Fibroblast of lung (primary cell): ENCODE measurements around the gene SFTPB. TPM values are rescaled to one million over a fixed set of nuclear protein-coding genes. Genes with fewer than 3 reads are reported as not detected.

Experiments
- DNase-seq, 2 donors: peaks; one replicate each; pipeline versions ENCODE4 v3.0.0 to v3.0.0-alpha.2; 2010; ENCODE audit warnings: low read depth in 2 of 2
- H2AFZ ChIP-seq: 2 replicates; pipeline ENCODE4 v1.5.1; 2012; ENCODE audit warnings: low read length, control low read depth, inconsistent platforms
- H3K27ac ChIP-seq: 2 replicates; pipeline ENCODE4 v1.5.1; 2011; ENCODE audit warnings: low read length, control low read depth; ENCODE audit not compliant: insufficient read depth
- H3K27me3 ChIP-seq: 2 replicates; pipeline ENCODE4 v1.5.1; 2011; ENCODE audit warnings: mild to moderate bottlenecking, low read length; ENCODE audit not compliant: control insufficient read depth, insufficient read depth
- H3K36me3 ChIP-seq: 2 replicates; pipeline ENCODE4 v1.5.1; 2011; ENCODE audit warnings: low read length; ENCODE audit not compliant: control insufficient read depth, insufficient read depth
- H3K4me1 ChIP-seq: 2 replicates; pipeline ENCODE4 v1.5.1; 2011; ENCODE audit warnings: low read length; ENCODE audit not compliant: control insufficient read depth, insufficient read depth; ENCODE audit errors: extremely low read depth
- H3K4me2 ChIP-seq: 2 replicates; pipeline ENCODE4 v1.5.1; 2011; ENCODE audit warnings: low read length, control low read depth; ENCODE audit not compliant: insufficient read depth; ENCODE audit errors: extremely low read depth
- H3K4me3 ChIP-seq, 4 experiments: fragments of 200-600 bp in 1 of 4; sonication (generic) in 1 of 4; replicated peaks in 1 of 4; 2 replicates each; pipeline ENCODE4 v1.5.1; 2011 to 2016; ENCODE audit warnings: low read length in 4 of 4, low read depth in 3 of 4, mild to moderate bottlenecking in 3 of 4, control low read depth in 2 of 4, inconsistent platforms in 1 of 4, mixed read lengths in 1 of 4; ENCODE audit not compliant: insufficient read depth in 1 of 4; ENCODE audit errors: control extremely low read depth in 1 of 4
- H3K79me2 ChIP-seq: 2 replicates; pipeline ENCODE4 v1.5.1; 2012; ENCODE audit warnings: mild to moderate bottlenecking, low read length, inconsistent platforms; ENCODE audit not compliant: control insufficient read depth, insufficient read depth
- H3K9ac ChIP-seq: 2 replicates; pipeline ENCODE4 v1.5.1; 2011; ENCODE audit warnings: mild to moderate bottlenecking, low read length, control low read depth; ENCODE audit not compliant: insufficient read depth
- H3K9me3 ChIP-seq: 2 replicates; pipeline ENCODE4 v1.5.1; 2012; ENCODE audit warnings: low read depth, low read length; ENCODE audit not compliant: control insufficient read depth, insufficient read depth
- H4K20me1 ChIP-seq: 2 replicates; pipeline ENCODE4 v1.5.1; 2011; ENCODE audit warnings: low read length; ENCODE audit not compliant: control insufficient read depth, insufficient read depth; ENCODE audit errors: extremely low read depth
- CTCF ChIP-seq, 2 donors: IDR thresholded peaks in 1 of 2; conservative IDR thresholded peaks in 1 of 2; 1 replicate in 1 of 2; 2 replicates in 1 of 2; pipeline ENCODE4 v1.5.1; 2011 to 2012; ENCODE audit warnings: low read length in 2 of 2, control low read depth in 1 of 2, inconsistent platforms in 1 of 2, low read depth in 1 of 2, mild to moderate bottlenecking in 1 of 2
- EZH2 ChIP-seq: IDR thresholded peaks from 2 replicates; pipeline ENCODE4 v1.5.1; 2012; ENCODE audit warnings: low read length, control low read depth, mild to moderate bottlenecking; ENCODE audit errors: missing control alignments
- polyA plus RNA-seq, 2 donors: library from polyadenylated mRNA; depleted of rRNA in 1 of 2; stranded (reverse) in 1 of 2; unstranded in 1 of 2; fragments of >200 nt; gene quantifications; 2 replicates each; pipeline ENCODE4 v1.2.1, GENCODE V29; 2011 to 2012; ENCODE audit warnings: missing spikeins in 1 of 2
- total RNA-seq: library from RNA; depleted of rRNA; stranded (reverse); fragments of >200 nt; gene quantifications from 2 replicates; pipeline ENCODE4 v1.2.1, GENCODE V29; 2014

Gene SFTPB
- total and polyA plus RNA-seq, 2 donors (not counting 1 experiment from before 2014, with no cell fraction given): not detected

- Histone ChIP-seq H4K20me1 (no peaks in the 10 kb centered on the region), H3K27ac (no peak overlapping the region), H3K36me3 (no peaks in the 10 kb centered on the region), H2AFZ (no peak overlapping the region), H3K79me2 (no peaks in the 10 kb centered on the region), H3K9me3 (no peaks in the 10 kb centered on the region), H3K4me2 (no peak overlapping the region), H3K27me3 (no peaks in the 10 kb centered on the region), H3K9ac (no peak overlapping the region), H3K4me1 (peaks cover 3% of the 10 kb centered on the region), H3K4me3 (no peak overlapping the region)
- no peak for TF ChIP-seq EZH2
- no peak for TF ChIP-seq CTCF (conservative IDR thresholded peaks at IDR 0.05 in 1 of 2, IDR thresholded peaks at IDR 0.05 in 1 of 2; ENCODE audit: low read depth in 1 of 2, low read length in 2 of 2)
- no peak for DNase-seq
Observed at GRCh38 chr2:85695121-85695520, 27.1 kb upstream of the SFTPB start.

GRCh38 chr2:85694052-85695025 is 26.3 kb upstream of the SFTPB start, which contains the start of gene GNLY:
Gene GNLY (plus strand): TSS chr2:85694358. CDS start chr2:85694419, 61 bp downstream.
- TF ChIP-seq EZH2: no peak
- no peak for TF ChIP-seq CTCF (conservative IDR thresholded peaks at IDR 0.05 in 1 of 2, IDR thresholded peaks at IDR 0.05 in 1 of 2; ENCODE audit: low read depth in 1 of 2, low read length in 2 of 2)
- Histone ChIP-seq H3K4me2 (no peak within 1 kb of the TSS), H3K27ac (no peak within 1 kb of the TSS), H3K9ac (no peak within 1 kb of the TSS), H3K79me2 (no peaks in the 10 kb centered on the region), H4K20me1 (no peaks in the 10 kb centered on the region), H3K36me3 (no peaks in the 10 kb centered on the region), H3K4me1 (peaks cover 3% of the 10 kb centered on the region), H3K4me3 (no peak within 1 kb of the TSS), H2AFZ (no peak within 1 kb of the TSS), H3K27me3 (no peaks in the 10 kb centered on the region), H3K9me3 (no peaks in the 10 kb centered on the region)
- DNase-seq: no peak

GRCh38 chr2:85692039-85692645 is 24.1 kb upstream of the SFTPB start:
- Histone ChIP-seq H3K27ac (no peak overlapping the region), H4K20me1 (no peaks in the 10 kb centered on the region), H3K27me3 (no peaks in the 10 kb centered on the region), H3K4me1 (peaks cover 4% of the 10 kb centered on the region), H3K9me3 (no peaks in the 10 kb centered on the region), H3K4me2 (no peak overlapping the region), H2AFZ (no peak overlapping the region), H3K9ac (no peak overlapping the region), H3K79me2 (no peaks in the 10 kb centered on the region), H3K4me3 (no peak overlapping the region), H3K36me3 (no peaks in the 10 kb centered on the region)
- DNase-seq: peak in 1 of 2 donors; percentile 66
- TF ChIP-seq CTCF (conservative IDR thresholded peaks at IDR 0.05 in 1 of 2, IDR thresholded peaks at IDR 0.05 in 1 of 2; ENCODE audit: low read depth in 1 of 2, low read length in 2 of 2) (no peak), EZH2 (no peak)
